MM.1S (cell line): Measurements from ENCODE around the gene PACRG.

Experiments used
- EZH2 ChIP-seq: fragments of 300-600 bp; sonication (generic); optimal IDR thresholded peaks from 2 replicates; pipeline ENCODE3; 2017; ENCODE audit warnings: low read depth, mild to moderate bottlenecking, antibody characterized with exemption, low read length, mixed read lengths
- TF ChIP-seq, protein P1 (sequence below): fragments of 300-600 bp; sonication (generic); IDR thresholded peaks from 2 replicates; pipeline ENCODE4 v1.5.1; 2016; ENCODE audit warnings: antibody characterized with exemption, low read length, mixed read lengths

GRCh38 chr6:163192591-163192990 is 464.8 kb downstream of the PACRG start:
- TF ChIP-seq, protein P1, sequence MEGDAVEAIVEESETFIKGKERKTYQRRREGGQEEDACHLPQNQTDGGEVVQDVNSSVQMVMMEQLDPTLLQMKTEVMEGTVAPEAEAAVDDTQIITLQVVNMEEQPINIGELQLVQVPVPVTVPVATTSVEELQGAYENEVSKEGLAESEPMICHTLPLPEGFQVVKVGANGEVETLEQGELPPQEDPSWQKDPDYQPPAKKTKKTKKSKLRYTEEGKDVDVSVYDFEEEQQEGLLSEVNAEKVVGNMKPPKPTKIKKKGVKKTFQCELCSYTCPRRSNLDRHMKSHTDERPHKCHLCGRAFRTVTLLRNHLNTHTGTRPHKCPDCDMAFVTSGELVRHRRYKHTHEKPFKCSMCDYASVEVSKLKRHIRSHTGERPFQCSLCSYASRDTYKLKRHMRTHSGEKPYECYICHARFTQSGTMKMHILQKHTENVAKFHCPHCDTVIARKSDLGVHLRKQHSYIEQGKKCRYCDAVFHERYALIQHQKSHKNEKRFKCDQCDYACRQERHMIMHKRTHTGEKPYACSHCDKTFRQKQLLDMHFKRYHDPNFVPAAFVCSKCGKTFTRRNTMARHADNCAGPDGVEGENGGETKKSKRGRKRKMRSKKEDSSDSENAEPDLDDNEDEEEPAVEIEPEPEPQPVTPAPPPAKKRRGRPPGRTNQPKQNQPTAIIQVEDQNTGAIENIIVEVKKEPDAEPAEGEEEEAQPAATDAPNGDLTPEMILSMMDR = no peak
- no peak for TF ChIP-seq EZH2
